GM18873 (cell line): Measurements from ENCODE around the gene INO80E.

Source experiments
- ATAC-seq: cut with Tn5 transposase; IDR thresholded peaks from one replicate; pipeline ENCODE4 v1.9.1; 2021; ENCODE audit warnings: mild to moderate bottlenecking, moderate library complexity, moderate number of reproducible peaks; ENCODE audit not compliant: unreplicated experiment, low FRiP score

Gene INO80E

GRCh38 chr16:29975134-29975538 lies 20.9 kb upstream of the INO80E start:
- ATAC-seq = no peak

DNA sequence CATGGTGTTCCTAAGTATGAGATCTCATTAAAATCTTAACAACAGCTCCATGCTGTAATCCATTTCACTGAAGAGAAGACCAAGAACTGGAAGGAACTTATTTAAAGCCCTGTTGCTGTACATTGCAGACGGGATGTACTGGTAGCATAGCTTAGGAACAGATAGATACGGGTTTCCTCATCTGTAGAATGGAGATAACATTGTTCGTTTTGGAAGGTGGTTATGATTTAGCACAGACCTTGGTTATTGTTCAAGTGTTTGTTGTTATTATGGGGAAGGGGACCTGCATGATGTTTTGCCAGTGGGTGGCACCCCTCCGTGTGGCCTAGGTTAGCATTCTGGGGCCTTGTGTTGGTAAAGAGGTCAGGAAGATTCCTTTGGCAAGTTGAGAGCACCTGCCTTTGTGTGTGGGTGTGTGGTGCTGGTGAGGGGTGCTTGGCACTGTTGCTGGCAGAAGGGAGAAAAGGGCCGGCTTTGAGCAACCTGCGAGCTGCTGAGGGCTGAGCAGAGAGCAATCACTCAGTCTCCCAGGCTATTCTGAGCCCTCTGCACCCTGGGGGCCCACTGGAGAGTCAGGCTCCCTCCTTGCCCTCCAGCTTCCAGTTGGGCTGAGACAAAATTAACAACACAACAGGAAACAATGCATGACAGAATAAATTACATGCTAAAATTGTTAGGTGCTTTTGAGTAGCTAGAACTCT lies 20.1 kb upstream of the INO80E start:
- ATAC-seq = no peak

GRCh38 chr16:29977063-29977825 lies 18.8 kb upstream of the INO80E start:
- no peak for ATAC-seq

DNA sequence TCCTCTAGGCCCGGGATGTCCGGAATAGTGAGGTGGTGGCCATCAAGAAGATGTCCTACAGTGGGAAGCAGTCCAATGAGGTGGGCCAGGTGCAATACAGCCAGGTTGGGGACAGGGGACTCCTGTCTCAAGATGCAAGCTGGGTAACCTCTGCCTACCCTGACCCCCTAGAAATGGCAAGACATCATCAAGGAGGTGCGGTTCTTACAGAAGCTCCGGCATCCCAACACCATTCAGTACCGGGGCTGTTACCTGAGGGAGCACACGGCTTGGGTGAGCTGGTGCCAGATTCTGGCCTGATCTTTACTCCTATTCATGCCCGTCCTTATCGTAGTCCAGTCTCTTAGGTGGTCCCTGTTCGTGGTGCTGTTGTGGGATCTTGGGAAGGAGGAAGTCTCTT lies 18.0 kb upstream of the INO80E start:
- ATAC-seq = no peak

GRCh38 chr16:29978564-29979270 lies 17.3 kb upstream of the INO80E start:
- ATAC-seq = no peak

DNA sequence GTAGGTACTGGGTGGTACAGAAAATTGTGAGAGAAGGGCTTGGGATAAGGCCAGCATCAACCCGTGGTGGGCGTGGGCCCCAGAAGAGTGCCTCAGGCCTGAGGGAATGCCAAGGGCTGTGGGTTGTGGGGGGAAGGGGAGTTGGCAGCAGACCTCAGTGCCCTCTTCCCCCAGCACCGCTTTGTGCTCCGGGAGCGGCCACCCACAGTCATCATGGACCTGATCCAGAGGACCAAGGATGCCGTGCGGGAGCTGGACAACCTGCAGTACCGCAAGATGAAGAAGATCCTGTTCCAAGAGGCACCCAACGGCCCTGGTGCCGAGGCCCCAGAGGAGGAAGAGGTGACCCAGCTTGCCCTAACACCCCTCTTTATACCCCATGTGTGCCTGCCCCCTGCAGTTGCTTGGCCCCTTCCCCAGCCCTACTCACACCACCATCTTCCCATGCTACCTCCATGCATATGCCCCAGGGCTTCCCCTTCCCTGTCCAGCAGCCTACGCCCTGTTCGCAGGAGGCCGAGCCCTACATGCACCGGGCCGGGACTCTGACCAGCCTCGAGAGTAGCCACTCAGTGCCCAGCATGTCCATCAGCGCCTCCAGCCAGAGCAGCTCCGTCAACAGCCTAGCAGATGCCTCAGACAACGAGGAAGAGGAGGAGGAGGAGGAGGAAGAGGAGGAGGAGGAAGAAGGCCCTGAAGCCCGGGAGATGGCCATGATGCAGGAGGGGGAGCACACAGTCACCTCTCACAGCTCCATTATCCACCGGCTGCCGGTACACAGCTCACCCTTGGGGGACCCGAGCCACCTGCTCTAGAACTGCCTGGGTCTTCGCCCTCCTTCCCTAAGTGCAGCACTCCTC lies 13.3 kb upstream of the INO80E start:
- ATAC-seq = no peak

DNA sequence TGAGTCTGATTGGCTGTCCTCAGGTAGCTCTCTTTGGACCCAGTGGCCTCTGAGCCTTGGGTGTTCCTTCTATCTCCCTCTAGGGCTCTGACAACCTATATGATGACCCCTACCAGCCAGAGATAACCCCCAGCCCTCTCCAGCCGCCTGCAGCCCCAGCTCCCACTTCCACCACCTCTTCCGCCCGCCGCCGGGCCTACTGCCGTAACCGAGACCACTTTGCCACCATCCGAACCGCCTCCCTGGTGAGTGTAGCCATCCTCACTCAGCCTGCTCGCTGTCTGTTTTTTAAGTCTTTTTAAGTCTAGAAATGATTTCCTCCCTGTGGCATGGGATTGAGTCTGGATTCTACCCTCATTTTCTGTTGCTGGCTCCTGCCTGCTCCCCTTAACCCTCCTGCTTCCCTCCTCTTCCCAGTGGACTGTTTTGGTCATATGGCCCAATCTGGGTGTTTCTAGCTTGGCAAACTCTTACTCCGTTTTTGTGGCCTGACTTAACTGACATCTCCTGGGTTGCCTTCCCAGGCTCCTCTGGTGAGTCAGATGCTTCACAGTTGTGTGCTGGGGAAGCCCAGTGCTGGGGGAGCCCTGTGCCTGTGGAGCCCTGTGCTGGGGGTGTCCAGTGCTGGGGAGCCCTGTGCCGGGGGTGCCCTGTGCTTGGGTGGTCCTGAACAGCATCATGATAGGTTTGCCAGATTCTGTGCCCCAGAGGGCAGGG lies 12.5 kb upstream of the INO80E start:
- ATAC-seq = no peak

DNA sequence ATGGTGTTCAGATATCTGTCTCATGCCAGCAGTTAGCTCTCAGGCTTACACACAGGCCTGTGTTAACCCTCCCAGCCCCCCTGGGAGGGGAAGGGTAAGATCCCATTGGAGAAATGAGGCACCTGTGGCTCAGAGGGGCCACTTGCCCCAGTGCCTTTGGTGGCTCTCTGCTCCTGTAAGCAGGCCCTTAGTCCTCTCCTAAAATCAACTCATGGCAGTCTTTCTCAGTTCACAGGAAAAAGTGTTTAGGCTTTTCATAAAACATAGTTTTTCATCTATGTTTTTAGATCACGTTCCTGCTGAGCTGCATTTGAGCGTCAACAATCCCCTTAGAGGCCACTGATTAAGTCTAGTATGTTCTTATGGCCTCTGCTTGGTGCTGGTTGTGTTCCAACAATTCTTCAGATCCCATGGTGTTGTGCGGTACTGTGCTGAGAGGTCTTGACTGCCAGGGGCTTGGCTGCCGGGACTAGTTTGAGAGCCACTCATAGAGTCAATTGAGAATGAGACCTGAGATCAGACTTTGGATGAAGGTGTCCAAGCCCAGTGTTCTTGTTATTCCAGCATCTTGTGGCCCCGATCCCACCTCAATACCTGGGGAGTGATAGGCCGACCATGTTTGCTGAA lies 11.8 kb upstream of the INO80E start:
- ATAC-seq = no peak

DNA sequence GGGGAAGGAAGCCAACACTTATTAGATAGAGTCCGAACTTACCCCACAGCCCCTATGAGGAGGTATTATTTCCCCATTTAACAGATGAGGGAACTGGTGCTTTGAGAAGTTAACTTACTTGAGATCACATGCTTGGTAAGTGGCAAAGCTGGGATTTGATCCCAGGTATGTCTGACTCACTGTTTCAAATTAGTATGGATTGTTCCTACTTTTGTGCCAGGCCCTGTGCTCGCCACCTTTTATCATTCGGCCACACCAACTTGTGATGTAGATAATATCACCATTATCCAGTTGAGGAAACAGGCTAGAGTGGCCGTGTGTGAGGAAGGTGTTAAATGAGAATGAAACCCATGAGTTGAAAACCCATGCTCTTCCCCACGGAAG lies 11.3 kb upstream of the INO80E start:
- ATAC-seq = no peak

GRCh38 chr16:29985271-29985811 lies 10.7 kb upstream of the INO80E start:
- ATAC-seq = no peak

DNA sequence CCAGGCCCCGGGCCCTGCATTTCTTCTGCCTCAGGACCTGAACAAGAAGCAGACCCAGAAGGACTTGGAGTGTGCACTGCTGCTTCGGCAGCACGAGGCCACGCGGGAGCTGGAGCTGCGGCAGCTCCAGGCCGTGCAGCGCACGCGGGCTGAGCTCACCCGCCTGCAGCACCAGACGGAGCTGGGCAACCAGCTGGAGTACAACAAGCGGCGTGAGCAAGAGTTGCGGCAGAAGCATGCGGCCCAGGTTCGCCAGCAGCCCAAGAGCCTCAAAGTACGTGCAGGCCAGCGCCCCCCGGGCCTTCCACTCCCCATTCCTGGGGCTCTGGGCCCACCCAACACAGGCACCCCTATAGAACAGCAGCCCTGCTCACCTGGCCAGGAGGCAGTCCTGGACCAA lies 9.8 kb upstream of the INO80E start:
- ATAC-seq = no peak

DNA sequence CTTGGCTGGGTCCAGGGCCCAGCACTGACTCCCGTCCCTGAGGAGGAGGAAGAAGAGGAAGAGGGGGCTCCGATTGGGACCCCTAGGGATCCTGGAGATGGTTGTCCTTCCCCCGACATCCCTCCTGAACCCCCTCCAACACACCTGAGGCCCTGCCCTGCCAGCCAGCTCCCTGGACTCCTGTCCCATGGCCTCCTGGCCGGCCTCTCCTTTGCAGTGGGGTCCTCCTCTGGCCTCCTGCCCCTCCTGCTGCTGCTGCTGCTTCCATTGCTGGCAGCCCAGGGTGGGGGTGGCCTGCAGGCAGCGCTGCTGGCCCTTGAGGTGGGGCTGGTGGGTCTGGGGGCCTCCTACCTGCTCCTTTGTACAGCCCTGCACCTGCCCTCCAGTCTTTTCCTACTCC lies 9.1 kb upstream of the INO80E start:
- ATAC-seq = no peak

DNA sequence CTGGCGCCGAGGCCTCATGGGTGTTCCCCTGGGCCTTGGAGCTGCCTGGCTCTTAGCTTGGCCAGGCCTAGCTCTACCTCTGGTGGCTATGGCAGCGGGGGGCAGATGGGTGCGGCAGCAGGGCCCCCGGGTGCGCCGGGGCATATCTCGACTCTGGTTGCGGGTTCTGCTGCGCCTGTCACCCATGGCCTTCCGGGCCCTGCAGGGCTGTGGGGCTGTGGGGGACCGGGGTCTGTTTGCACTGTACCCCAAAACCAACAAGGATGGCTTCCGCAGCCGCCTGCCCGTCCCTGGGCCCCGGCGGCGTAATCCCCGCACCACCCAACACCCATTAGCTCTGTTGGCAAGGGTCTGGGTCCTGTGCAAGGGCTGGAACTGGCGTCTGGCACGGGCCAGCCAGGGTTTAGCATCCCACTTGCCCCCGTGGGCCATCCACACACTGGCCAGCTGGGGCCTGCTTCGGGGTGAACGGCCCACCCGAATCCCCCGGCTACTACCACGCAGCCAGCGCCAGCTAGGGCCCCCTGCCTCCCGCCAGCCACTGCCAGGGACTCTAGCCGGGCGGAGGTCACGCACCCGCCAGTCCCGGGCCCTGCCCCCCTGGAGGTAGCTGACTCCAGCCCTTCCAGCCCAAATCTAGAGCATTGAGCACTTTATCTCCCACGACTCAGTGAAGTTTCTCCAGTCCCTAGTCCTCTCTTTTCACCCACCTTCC lies 8.5 kb upstream of the INO80E start:
- no peak for ATAC-seq

DNA sequence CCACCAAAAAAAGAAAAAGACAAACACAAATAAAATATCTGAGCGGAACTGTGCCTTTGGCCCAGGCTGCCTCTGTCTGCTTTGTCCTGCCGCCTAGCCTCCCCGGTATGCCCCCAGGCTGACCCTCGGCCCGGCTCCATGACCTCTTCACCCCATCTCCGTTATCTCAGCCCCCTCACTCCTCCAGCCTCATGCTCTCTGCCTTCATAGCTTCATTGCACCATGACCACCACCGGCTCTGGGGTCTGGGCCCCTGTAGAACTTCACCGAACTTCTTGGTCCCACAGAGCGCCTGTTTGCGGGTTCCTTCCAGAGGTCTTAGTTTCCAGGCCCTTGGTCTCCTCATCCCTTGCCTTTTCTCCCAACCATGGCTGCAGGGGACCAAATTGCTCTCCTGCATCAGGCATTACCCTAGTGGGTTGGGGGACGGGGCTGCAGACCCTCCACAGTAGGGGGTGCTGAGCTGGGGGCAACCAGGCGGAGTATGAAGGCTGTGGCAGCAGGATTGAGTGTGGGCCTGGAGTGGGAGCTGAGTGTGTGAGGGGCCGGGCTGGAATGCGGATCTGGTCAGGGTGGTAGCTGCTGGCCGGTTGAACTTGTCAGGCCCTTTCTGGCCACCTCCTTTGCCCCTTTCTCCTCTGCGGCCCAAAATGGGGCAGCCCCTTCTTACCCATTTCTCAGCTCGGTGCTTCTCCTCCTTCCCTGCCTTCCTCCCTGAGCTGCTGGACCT lies 7.5 kb upstream of the INO80E start:
- ATAC-seq = no peak

- no peak for ATAC-seq
Measured at GRCh38 chr16:29989111-29989858, 6.8 kb upstream of the INO80E start.

- no peak for ATAC-seq
Measured at GRCh38 chr16:29990034-29990433, 6.0 kb upstream of the INO80E start.

GRCh38 chr16:29990883-29991570 lies 5.0 kb upstream of the INO80E start:
- ATAC-seq = no peak
